Esophagus mucosa (tissue), 1 donor: ENCODE data around the gene MGAT4B. TPM values are rescaled to one million over a fixed set of nuclear protein-coding genes. Genes with fewer than 3 reads are reported as not detected.
"Not testable (repeated sequence)": the region's sequence is repeated elsewhere in the genome, so short reads cannot be mapped to it uniquely, and the experiment has no call there.

ENCODE experiments used
- ATAC-seq: fragments of 200-7000 bp; cut with Tn5 transposase; one replicate; pipeline ENCODE4 v1.9.1; 2020
- total RNA-seq: library from RNA; stranded (reverse); gene quantifications from one replicate; pipeline ENCODE4 v1.2.4, GENCODE V29; 2023
- donor health status: DM: yes; HTN: yes; CAD: no.

Gene MGAT4B
- total RNA-seq = 72.1 TPM

DNA sequence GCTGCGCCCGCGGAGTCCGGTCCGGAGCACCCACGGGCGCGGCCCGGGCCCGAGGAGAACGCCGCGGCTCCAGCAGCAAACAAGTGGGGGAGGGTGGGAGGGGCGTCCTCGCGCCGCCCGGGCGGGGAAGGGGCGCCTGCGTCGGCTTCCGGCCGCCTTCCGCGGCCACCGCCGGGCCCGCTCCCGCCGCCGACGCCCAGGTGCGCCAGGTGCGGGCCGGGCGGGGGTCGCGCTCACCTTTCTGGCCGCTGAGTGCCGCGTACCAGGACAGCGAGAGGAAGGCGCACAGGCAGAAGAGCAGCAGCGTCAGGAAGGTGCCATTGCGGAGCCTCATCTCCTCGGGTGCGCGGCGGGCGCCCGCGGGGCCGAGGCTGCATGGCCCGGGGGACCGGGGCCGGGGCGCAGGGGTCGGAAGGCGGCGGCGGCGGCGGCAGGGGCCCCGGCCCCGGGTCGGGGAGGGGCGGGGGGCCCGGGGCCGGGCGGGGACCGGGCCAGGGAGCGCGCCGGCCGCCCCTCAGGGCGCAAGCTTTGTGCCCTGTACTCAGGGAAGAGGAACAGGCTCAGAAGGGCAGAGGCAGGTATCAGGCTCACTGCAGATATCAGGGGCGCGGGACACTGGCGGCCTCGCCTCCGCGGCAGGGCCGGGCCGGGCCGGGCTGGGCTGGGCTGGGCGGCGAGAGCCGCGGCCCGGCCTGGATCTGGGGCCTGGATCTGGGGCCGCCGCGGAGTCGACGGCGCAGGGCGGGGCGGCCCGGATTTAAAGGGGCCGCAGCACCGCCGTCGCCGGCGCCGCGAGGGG is at the start of gene MGAT4B:
TSS of gene MGAT4B (minus strand) at position 617 of the 799 bp plus-strand sequence. CDS start at position 334, 283 bp downstream.
- peak; percentile 87 for ATAC-seq

DNA sequence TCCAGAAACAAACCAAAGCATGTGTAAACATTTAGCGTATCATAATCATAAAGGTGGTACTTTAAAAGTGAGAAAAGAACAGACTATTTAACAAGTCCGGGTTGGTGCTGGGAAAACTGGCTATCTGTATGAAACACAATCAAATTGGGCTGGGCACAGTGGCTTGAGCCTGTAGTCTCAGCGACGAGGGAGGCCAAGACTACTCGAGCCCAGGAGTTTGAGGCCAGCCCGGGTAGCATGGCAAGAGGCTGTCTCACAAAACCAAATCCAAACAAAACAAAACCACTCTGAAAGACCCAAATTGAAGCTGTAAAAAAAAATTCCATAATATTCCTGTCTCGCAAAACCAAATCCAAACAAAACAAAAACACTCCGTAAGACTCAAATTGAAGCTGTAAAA is 47.7 kb upstream of the MGAT4B start:
- ATAC-seq = no peak

DNA sequence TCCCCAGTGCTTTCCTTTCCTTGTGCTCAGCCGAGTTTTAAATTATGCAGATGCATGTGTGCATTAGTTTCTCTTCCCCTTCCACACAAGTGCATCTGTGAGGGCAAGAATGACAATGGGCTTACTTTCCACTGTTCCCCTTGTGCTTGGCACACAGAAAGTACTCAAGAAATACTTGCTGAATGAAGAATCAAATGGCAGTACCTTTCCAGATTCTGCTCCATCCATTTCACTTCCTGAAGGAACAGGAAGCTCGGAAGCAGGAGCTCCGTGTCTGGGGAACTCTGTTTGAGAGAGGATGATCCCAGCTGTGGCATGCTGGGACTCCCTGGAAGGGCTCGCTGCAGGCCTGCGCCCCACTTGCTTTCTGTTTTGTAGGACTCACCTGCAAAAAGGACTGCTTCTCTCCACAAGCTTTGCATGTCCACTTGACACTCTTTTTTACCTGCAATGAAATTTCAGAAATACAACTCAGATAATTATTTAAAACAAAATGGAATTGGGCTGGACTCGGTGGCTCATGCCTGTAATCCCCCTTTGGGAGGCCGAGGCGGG is 46.4 kb upstream of the MGAT4B start:
- no peak for ATAC-seq

DNA sequence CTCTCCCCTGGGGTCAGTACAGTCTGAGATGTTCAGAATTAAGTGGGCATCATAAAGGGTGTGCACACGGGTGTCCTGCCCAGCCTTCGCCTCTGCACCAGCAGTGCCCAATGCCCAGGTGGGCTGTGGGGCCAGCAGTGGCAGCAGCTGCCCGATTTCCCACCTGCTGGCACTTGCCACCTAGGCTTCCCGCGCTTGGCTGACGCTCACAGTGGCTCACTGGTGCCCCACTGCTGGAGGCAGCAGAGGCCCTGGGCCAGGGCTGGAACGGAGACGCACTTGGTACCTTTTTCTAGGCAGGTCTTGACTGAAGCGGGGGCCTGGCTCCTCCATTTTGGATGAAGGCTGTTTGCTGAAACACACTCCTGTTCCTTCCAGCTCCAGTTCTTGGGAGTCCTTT is 35.0 kb upstream of the MGAT4B start:
- no peak for ATAC-seq

DNA sequence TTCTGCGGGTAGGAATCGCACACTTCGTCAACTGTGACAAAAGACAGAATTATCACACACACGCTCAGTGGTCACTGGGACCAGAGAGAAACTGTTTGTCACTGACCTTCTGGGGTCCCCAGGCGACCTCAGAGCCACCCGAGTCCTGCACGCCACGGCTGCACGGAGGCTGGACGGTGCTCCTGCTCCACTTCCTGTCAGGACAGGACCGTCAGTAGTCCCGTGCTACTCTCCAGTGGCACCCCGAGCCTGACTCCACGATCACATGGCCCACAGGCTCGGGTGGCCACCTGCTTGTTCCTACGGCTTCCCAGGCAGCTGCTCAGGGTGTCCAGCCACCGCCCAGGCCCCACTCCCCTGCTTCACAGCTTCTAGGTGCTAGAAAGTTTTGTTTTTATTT is 34.1 kb upstream of the MGAT4B start:
- no peak for ATAC-seq

DNA sequence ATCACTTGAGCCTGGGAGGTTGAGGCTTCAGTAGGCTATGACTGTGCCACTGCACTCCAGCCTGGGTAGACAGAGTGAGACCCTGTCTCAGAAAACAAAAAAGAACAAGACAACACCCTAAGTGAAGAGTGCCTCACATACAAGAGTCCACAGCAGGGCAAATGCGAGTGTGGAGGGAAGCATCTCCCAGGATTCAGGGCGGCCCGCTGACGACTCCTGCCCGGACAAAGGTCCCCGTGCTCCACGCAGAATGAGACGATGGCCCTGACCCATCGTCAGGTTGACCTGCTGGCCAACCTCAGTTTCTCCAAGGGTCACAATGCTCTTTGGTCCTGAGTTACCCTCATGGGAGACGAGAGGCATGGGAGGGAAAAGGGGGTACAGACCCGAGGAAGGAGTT is 33.7 kb upstream of the MGAT4B start:
- no peak for ATAC-seq

DNA sequence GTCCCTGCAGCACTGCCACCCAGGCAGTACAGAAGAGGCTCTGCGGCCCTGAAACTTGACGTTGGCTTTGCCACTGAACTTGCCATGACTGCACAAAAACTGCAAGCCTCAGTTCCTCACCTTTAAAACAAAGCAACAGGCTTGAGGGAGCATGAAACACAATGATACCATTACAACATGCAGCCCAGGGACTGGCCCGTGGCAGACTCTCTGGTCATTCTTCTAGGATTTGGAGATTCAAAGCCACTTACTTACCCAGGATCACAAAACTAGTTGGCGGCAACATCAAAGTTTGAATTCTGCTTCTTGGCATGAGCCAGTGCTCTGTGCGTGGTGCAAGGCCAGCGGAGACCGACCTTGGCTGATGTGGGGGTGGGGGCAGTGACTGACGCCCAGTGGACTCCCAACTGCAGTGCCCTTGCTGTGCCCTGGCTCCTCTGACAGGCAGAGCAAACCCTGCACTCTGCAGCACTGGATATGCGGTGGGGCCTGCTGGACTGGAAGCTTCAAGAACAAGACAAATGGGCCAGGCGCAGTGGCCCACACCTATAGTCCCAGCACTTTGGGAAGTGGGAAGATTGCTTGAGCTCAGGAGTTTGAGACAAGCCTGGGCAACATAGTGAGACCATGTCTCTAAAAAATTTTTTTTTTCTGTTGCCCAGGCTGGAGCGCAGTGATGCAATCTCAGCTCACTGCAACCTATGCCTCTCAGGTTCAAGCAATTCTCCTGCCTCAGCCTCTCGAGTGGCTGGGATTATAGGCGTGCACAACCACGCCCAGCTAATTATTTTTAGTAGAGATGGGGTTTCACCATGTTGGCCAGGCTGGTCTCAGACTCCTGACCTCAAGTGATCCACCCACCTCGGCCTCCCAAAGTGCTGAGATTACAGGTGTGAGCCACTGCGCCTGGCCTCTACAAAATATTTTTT is 32.9 kb upstream of the MGAT4B start:
- ATAC-seq = peak; percentile 55

DNA sequence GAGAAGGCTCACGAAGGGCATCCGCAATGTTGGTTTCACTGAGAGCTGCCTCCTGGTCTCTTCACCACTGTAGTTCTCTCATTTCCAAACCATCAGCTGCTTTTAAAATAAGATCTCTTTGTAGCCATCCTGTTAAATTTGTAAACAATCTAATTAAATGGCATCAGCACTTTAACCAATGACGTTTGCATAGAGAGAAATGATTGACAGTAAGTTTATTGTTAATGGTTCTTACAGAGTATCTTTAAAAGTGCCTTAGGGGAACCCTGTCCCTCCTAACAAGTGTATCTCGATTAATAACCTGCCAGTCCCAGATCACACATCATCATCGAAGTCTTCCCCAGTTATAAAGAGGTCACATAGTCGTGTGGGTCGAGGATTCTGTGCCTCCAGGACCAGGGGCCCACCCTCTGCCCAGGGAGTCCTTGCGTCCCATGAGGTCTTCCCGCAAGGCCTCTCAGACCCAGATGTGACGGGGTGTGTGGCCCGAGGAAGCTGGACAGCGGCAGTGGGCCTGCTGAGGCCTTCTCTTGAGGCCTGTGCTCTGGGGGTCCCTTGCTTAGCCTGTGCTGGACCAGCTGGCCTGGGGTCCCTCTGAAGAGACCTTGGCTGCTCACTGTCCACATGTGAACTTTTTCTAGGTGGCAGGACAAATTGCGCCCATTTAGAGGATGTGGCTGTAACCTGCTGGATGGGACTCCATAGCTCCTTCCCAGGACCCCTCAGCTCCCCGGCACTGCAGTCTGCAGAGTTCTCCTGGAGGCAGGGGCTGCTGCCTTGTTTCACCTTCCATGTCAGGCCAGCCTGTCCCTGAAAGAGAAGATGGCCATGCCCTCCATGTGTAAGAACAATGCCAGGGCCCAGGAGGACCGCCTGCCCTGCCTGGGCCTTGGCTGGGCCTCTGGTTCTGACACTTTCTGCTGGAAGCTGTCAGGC is 30.7 kb upstream of the MGAT4B start:
- ATAC-seq = peak; percentile 7

DNA sequence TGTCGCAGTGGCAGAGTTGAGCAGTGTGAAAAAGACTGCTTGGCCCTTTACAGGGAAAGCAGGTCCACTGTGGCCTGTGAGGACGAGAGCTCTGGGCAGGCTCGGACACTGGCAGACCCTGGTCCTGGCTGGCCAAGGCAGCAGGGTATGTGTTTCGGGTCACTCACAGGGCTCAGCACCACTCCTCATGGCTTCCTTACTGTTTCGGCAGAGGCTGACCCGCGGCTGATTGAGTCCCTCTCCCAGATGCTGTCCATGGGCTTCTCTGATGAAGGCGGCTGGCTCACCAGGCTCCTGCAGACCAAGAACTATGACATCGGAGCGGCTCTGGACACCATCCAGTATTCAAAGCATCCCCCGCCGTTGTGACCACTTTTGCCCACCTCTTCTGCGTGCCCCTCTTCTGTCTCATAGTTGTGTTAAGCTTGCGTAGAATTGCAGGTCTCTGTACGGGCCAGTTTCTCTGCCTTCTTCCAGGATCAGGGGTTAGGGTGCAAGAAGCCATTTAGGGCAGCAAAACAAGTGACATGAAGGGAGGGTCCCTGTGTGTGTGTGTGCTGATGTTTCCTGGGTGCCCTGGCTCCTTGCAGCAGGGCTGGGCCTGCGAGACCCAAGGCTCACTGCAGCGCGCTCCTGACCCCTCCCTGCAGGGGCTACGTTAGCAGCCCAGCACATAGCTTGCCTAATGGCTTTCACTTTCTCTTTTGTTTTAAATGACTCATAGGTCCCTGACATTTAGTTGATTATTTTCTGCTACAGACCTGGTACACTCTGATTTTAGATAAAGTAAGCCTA is 29.8 kb upstream of the MGAT4B start:
- peak; percentile 20 for ATAC-seq

DNA sequence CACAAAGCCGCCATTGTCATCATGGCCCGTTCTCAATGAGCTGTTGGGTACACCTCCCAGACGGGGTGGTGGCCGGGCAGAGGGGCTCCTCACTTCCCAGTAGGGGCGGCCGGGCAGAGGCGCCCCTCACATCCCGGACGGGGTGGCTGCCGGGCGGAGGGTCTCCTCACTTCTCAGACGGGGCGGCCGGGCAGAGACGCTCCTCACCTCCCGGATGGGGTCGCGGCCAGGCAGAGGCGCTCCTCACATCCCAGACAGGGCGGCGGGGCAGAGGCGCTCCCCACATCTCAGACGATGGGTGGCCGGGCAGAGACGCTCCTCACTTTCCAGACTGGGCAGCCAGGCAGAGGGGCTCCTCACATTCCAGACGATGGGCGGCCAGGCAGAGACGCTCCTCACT is 28.2 kb upstream of the MGAT4B start:
- ATAC-seq = not testable (repeated sequence)

DNA sequence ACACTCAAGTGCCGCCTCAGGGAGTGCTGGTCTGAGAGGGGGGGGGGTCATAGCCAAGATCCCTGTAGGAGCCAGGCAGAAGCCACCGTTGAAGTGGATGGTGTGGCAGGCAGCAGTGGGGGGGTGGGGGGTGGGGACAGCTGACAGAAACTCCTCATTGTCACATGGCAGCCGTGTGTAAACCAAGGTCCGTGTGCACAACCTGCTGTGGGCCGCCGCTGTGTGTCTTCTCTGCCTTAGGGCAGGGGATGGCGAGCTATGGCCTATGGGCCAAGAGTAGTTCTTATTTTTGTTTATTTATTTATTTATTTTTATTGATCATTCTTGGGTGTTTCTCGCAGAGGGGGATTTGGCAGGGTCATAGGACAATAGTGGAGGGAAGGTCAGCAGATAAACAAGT is 27.5 kb upstream of the MGAT4B start:
- ATAC-seq = no peak

DNA sequence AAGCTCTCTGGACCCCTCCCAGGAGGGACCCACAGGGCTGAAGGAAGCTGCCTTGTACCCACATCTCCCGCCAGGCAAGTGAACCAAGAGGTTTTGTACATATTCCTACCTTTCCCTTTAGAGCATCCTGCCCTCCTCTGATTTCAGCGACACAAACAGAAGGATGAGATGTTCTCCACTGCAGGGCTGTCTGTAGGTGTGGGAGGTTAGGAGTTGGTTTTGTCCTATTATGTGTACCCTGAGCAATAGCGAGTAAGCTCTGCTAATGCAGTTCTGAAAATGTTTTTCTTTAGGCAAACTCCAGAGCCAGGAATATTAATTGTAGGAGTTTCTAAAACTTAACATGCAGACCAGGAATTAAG is 27.0 kb upstream of the MGAT4B start:
- no peak for ATAC-seq

DNA sequence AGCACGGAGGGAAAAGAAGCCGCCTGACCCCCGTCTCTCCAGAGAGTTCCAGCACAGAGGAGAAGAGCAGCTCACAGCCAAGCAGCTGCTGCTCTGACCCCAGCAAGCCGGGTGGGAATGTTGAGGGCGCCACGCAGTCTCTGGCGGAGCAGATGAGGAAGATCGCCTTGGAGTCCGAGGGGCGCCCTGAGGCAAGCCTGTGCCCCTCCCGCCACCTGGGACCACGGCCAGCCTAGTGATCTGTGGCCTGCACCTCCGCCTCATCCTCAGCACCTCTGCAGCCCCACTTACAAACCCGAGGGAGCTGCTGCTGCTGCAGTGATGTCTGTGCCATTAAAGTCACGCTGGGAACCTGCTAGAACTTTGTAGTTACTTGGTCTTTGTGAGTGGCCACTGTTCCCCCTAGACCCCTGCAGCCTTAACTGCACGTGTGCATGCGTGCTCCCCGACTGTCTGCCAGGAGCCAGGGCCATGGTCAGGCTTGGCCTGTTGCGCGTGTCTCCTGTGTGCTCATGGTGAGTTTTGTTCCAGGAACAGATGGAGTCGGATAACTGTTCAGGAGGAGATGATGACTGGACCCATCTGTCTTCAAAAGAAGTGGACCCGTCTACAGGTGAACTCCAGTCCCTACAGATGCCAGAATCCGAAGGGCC is 26.5 kb upstream of the MGAT4B start:
- no peak for ATAC-seq

DNA sequence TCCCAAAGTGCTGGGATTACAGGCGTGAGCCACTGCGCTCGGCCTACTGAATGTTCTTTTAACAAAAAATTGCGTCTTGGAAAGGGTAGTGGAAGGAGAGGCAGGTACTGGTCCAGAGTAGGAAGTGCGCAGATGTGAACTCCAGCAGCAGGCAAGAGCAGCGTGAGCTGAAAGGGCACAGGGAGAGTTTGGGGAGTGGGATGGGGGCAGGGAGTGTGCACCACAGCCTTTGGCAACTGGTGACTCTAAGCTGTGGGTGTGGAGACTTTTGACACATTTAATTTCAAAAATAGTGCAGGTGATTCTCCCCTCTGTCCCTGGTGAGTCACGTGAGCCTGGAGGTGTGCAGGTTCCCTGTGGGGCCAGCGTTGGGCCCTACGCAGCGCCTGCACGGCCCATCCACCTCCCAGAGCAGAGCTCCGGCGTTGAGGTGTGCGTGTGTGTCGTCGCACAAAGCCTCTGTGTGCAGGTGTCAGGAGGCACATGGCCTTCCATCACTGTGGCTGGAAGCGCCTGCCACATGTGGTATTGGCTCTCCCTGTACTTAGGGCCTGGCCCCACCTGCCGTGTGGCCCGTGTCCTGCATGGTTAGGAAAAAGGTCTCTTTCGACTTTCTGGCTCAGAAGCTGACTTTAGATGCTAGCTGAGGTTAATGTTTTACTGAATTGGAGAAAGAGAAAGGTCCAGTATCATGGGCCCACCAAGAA is 25.5 kb upstream of the MGAT4B start:
- ATAC-seq = no peak

DNA sequence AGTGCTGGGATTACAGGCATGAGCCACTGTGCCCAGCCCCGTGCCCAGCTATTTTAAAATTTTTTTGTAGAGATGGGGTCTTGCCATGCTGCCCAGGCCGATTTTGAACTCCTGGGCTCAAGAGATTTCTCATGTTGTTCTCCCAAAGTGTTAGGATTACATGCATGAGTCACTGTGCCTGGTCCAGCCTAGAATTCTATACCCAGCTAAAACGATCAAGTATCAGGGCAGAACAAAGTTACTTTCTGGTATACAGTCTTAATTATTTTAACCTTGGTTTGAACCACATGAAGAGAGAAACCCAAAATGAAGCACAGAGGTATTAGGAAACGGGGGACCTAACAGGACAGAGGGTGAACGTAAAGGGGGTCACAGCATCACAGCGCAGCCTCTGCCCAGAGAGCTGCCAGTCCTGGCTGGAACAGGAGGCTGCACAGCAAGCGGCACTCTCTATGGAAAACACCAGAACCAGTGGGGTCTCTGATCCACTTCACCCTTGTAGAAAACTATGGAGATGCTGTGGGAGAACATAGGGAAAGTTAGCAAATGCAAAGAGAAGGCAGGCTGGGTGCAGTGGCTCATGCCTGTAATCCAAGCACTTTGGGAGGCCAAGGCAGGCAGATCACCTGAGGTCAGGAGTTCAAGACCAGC is 24.3 kb upstream of the MGAT4B start:
- no peak for ATAC-seq

DNA sequence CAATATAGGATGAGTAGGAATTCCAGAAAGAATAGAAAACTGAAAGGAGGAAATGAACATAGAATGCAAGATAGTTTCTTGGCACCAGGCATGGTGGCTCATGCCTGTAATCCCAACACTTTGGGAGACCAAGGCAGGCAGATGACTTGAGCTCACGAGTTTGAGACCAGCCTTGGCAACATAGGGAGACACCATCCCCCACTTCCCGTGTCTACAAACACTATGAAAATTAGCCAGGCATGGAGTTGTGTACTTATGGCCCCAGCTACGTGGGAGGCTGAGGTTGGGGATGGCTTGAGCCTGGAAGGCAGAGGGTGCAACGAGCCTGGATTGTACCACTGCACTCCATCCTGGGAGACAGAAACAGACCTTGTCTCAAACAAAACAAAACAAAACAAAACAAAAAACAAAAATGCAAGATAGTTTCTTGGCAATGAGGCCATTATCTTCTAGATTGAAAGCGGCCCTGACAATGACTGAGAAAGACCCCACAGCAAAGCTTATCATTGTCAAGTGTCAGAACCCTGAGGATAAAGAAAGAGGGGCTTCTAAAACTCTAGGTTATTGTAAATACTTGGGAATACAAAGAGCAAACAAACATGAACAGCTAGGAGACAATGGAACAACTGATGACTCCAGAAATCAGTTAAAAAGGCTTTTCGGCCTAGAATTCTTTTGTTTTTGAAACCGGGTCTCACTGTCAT is 23.2 kb upstream of the MGAT4B start:
- no peak for ATAC-seq

DNA sequence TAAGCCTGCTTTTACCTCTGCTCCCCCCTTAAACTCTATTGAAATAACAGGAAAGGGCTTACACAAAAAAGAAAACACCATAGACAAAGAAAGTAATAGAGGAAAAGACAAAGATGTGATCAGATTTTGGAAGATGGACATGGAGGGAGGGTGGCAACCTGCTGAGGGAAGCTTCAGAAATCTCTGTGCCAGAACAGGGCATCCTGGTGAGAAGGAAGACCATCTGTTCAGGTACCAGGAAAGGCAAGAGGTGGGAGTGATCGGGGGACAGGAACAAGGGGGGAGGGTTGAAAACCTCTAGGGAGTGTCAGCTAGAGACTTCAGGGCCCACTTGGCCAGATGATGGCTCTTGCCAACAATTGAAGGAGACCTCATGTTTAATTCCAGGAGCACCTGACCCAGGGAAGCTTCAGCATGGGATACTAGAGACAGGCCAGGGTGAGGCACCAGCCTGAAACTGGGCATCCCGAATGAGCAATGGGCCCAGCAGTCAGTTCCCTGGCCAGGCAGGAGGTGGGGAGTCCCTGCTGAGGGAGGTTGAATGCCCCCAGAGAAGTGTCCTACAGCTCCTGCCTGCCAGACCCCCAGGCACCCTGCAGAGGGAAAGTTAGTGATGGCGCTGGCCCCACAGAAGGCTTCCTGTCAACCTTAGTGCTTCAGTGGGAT is 22.2 kb upstream of the MGAT4B start:
- ATAC-seq = no peak

DNA sequence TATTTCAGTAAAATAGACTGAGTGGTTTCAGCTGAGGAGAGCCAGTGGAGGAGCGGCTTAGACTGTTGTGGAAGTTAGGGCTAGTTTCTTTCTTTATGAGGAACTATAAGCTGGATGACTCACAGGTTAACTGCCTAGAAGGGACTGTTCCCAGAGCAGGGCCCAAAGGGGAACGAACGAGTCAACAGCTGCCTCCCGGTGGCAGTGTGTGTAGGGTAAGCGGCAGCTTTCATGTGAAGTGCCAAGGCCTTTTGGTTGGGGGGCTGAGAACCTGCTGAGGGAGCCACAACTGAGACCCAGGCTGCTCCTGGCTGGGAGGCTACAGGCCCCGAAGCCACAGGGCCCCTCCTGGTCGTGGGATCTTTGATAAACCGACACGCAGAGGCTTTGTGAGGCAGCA is 21.0 kb upstream of the MGAT4B start:
- ATAC-seq = peak; percentile 86
